GM18861 (cell line): ENCODE measurements around the gene XPC.
A peak's percentile ranks its signal among the peaks of the same experiment; 100 is the strongest.

Experiments
- ATAC-seq: cut with Tn5 transposase; IDR thresholded peaks from one replicate; pipeline ENCODE4 v1.9.1; 2021; ENCODE audit not compliant: unreplicated experiment

XPC gene

GRCh38 chr3:14135581-14135980 lies 42.8 kb downstream of the XPC start:
- ATAC-seq, result no peak

DNA sequence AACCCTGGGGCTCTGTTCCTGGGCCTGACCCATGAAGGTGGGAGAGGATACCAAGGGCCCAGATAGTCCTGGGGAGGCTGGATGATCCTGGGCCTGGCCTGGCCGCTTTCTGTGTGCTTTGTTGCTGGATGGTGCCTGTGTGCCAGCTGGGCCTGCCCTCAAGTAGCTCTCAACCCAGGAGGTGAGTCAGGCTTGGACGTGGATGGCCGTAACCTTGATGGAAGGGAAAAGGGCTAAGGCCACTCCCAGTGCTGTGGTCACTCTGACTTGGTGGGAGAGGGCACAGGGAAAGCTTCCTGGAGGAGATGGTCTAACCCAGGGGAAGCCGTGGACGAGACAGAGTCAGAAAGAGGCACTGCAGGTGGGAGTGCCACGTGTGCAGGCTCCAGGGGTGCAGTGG lies 44.1 kb downstream of the XPC start:
- ATAC-seq, result no peak

DNA sequence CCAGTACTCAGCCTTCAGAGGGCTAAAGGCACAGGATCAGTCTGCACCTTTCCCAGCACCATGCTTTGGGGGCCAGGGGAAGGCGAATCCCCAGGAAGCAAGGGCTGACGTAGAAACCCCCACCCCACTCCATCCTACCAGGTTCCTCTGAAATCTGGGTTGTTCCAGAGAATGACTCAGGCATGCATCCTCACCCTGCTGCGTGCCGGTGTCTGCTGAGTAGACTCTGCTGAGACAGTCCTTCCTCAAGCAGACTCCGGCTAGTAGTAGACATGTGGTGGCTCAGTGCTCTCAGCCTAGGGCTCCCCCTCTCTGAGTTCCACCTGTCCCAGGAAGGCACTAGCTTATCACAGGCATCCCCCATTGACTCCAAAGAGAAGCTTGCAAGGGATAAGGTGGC lies 44.5 kb downstream of the XPC start:
- ATAC-seq, result no peak

DNA sequence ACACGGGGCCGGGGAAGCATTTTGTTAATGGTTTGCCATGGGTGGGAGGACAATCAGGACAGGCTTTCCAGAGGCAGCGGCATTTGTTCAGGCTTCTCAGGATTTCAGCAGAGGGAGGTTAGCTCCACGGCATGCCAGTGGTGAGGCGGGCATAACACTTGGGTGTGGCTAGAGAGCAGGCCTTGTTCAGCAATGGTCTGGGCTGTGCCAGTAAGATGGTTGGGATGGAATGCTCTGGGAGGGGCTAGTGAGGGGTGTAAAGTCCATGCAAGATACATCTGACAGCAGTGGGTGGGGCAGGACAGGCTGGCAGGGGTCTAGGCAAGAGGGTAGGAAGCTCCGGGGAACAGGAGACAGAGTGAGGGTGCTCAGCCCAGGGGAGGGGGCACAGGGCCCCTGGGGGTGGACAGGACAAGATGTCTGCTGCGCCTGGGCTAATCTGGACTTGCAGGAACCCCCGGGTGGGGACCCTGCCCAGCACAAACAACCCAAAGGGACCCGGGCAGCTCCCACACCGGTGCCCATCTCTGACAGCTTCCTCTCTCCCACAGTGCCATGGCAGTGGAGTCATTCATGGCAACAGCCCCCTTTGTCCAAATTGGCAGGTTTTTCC lies 45.1 kb downstream of the XPC start:
- no peak for ATAC-seq

DNA sequence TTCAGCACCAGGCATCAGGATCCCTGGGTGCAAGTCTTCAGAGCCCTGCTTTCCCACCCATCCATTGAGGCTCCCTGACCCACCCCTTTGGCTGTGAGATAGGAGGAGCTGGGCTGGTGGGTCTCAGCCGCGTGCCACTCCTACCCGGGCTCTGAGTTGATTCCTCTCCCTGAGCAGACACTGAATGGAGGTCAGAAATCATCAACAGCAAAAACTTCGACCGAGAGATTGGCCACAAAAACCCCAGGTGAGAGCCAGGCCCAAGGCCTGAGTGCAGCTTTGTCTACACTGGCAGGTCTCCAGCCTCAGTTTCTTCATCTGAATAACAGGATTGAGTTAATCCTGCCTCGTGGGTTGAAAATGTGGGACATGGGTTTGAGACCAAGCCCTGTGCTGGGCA lies 45.7 kb downstream of the XPC start:
- no peak for ATAC-seq

DNA sequence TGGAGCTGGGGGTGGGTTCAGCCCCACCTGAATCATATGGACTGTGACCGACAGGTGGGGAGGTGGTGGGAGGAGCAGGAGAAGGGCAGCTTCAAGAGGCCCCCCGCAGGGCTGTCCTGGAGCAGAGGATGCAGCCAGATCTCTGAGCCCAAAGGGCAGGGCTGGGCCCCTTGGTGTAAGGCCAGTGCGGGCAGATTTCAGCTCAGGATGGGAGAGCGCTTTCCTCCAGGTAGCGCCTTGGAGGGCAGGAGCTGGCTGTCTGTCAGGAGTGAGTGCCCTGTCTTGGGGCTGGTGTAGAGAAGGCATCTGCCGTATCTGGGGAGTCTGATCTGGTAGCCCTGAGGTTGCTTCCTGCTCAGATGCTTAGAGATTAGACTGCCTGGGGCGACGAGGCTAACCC lies 46.3 kb downstream of the XPC start:
- ATAC-seq, result no peak

DNA sequence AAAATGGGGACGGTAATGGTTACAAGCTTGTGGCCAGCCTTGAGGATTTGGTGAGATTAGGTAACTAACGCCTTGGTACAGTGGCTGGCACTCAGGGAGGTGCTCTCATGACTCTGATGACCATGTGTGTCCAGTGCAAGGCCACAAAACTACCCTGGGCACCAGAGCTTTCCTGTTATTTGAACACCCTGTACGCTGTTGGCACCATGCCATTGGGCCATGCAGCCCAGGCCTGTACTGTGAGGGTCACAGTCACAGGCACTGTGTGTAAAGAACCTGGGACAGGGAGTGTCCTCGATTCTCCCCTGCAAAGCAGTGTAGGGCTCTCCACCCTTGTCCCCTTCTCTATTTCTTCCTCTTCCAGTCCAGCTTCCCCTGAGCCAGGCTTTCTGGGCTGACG lies 47.3 kb downstream of the XPC start:
- no peak for ATAC-seq

DNA sequence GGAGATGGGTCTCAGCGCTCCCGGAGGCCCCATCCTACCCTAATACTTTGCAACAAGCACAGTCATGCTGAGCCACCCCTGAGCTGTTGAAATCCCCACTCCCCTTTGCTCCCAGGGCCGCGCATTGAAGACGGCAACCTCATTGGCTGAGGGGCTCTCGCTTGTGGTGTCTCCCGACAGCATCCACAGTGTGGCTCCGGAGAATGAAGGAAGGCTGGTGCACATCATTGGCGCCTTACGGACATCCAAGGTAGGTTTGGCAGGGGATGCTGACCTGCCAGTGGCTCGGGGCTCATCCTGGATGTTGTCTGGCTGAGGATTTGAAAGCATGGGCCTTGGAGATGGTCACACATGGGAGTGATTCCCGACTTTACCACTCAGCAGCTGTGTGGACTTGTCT lies 47.7 kb downstream of the XPC start:
- ATAC-seq, result no peak

- ATAC-seq, result no peak
Measured at GRCh38 chr3:14130230-14130629, 48.2 kb downstream of the XPC start.

- ATAC-seq, result no peak
Measured at GRCh38 chr3:14129296-14129695, 49.1 kb downstream of the XPC start.

- no peak for ATAC-seq
Measured at GRCh38 chr3:14128724-14129123, 49.7 kb downstream of the XPC start.

- ATAC-seq, result no peak
Measured at GRCh38 chr3:14127516-14128161, 50.8 kb downstream of the XPC start.

GRCh38 chr3:14126887-14127505 lies 51.4 kb downstream of the XPC start:
- ATAC-seq, result no peak

DNA sequence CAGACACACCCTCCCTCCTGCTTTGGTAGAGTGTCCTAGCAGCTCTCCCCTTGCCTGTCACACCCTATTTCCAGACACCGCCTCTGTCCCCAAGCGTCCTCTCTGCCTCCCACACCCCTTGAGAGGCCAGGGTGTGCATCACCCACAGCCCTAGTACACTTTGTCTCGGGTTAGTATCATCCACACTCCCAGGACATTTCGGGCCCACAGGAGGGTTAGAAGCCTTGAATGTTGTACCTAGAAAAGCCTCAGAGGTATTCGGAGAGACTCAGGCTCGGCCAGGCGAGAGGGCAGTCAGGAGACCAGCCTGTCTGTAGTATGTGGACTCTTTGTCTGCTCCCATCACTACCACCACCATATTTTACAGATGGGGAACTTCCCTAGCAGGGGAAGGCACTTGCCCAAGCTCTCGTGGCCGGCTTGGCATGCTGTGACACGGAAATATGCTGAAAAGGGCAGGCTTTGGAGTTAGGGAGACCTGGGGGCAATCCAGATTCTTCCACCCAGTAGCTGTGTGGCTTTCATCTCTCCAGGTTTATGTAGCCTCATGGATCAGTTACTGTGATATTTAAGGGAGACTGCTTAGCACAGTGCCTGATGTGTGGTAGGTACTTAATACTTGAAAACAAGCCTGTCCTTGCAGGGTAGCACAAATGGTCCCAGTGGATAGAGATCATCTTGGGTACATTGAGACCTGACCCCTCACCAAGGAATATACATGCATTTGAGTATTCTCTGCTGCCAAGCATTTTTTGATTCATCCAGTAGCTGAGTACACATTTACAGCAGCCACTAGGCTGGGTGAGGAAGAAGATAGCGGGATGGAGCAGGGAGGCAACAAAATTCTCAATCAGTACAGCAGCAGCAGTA lies 52.1 kb downstream of the XPC start:
- ATAC-seq, result no peak

DNA sequence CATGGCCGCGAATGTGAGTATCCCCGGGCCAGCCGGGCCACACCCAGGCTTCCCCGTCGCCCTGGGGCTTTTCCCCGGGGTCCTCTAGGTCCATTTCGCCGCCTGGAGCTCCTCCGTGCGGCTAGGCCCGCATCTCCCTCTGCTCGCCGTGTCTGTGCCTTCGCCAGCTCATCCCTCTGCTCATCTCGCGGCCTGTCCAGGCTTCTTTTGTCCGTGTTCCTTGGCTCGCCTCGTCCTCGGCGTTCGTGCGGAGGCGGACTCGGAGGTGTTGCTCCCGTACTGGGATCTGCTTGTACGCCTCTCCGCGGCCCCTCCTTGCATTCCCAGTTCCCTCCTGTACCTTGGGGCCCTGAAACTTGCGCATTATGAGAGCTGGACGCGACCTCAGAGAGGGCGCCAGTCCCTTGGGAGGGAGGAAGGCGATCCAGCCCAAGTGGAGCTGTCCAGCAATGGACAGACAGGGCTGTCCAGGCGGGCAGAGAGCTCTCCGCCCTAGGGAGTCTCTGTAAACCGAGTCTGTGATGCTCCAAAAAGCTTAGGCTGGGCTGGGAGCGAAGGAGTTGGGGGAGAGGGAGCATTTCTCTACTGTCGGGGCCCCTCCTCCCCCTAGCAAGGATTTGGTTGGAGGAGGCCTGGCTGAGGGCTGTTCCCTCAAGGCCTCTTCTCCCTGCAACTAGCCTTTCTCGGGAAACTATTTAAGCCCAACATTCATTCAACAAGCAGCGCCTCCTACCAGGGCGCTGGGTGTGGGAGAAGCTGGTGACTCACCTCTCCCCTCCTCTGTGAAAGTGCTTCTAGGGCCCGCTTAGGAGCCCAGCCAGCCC lies 53.0 kb downstream of the XPC start:
- peak; percentile 13 for ATAC-seq

GRCh38 chr3:14124615-14125192 lies 53.7 kb downstream of the XPC start, which contains the start of the genes CHCHD4 and TMEM43:
Gene CHCHD4 (minus strand): TSS chr3:14124870. CDS start chr3:14124676, 194 bp downstream.
Gene TMEM43 (plus strand): TSS chr3:14125052. CDS start chr3:14125194, 142 bp downstream.
- ATAC-seq, result peak; percentile 90

GRCh38 chr3:14124223-14124614 lies 54.2 kb downstream of the XPC start:
- peak; percentile 21 for ATAC-seq

GRCh38 chr3:14123308-14124222 lies 54.8 kb downstream of the XPC start:
- ATAC-seq, result no peak

DNA sequence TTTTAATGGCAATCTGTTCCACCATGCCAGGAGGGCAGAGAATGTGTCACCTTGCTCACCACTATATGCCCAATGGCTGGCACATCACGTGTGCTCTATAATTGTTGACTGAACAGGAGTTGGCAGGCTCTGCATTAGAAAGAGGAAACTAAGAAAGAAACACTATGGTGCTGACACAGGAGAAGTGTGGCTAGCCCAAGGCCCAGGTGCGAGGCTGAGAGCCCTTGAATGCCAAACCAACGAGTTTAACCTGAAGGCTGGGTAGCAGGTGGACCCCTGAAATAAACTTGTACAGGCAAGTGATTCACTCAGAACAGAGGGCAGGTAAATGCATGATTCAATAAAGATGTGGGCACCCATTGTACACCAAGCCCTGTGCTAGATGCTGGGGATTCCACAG lies 56.1 kb downstream of the XPC start:
- ATAC-seq, result no peak
